NCI-H1694 (cell line): ENCODE results near the gene PDE4D.
"Not testable (repeated sequence)": the region's sequence is repeated elsewhere in the genome, so short reads cannot be mapped to it uniquely, and the experiment has no call there.

Source experiments
- DNase-seq: peaks from one replicate; lab custom pipeline; 2025; lab: John Stamatoyannopoulos, UW

Gene PDE4D

DNA sequence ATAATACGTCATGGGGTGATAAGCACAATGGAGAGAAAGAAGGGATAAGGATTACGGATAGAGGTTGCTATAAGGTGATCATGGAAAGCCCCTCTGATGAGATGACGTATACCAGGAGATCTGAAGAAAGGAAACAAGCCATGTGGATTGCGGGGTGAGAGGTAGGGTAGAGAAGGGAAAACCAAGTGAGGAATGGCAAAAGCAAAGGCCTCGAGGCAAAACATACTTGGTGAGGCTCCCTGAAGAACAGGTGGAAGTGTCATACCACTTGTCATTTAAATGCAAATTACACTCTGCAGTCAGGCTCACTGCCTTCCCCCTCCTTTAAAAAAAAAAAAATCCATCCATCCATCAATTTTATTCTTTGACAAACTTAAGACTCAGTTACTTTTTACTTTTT, 889.9 kb downstream of the PDE4D start:
- no peak for DNase-seq

DNA sequence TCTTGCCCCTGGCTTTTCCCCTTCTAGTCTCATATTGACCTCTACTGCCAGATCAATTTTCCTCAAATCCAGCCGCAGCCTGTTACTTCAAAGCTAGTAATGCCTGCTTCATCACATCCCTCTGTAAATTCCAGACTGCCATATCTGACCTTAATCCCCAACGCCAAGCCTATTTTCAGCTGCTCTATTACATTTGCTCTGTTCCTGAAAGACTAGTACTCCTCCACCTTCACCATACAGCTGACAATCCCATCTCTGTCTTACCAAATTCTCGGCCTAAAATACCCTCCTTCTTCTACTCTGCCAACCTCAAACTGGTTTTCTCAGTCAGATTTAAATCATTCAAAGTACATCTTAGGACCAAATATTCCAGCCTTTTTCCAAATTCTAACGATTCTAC, 890.4 kb downstream of the PDE4D start:
- DNase-seq = no peak

DNA sequence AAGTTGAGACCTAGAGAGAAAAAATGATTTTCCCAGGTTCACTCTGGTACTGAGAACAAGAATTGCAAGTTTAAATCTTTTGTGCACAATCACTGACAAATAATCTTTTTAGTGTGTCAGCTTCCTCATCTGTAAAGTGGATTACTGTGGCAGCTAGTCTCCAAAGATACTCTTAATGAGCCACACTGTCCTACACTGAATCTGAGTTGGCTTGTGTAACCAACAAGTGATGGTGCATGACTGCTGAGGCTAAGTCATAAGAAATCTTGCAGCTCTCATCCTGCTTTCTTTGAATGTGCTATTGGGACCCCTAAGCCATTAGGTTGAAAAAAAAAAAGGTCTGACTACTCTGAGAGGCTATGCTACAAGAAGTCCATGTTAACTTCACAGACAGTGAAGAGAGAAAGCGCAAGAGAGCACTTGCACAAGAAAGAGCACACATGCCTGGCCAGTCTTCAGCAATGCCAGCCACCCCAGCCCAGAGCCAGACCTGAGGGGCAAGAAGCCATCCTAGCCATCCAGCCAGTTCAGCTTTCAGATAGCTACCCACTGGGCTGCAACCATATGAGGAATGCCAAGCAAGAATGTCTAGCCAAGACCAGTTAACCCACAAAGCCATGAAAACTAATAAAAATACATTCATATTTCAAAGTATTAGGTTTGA, 891.2 kb downstream of the PDE4D start:
- no peak for DNase-seq

GRCh38 chr5:59001716-59002115, 891.8 kb downstream of the PDE4D start:
- DNase-seq = no peak

- no peak for DNase-seq
Observed at GRCh38 chr5:59001154-59001553, 892.4 kb downstream of the PDE4D start.

- DNase-seq = no peak
Observed at GRCh38 chr5:59000211-59000610, 893.3 kb downstream of the PDE4D start.

DNA sequence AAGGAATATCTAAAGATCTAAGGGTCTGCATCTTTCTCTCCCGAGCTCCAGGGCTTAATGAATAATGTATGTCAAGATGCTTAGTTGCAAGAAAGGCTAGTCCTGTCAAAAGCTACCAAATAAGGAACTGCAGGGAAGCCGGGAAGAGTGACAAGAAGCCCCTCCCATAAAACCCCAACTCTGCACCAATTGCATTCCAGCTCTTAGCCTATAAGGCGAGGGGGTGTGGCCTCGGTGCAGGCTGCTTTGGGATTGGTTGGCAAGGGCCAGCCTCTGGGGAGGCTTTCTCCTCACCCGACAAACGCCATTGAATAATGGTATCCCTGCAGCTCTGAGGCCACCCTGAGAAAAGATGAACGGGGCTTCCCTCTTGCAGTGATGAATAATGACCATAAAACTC, 893.7 kb downstream of the PDE4D start:
- DNase-seq = no peak

GRCh38 chr5:58998544-58998943, 895.0 kb downstream of the PDE4D start:
- no peak for DNase-seq

- DNase-seq = not testable (repeated sequence)
Observed at GRCh38 chr5:58995779-58996178, 897.7 kb downstream of the PDE4D start.

- no peak for DNase-seq
Observed at GRCh38 chr5:58993461-58993860, 900.1 kb downstream of the PDE4D start.

GRCh38 chr5:58988938-58989337, 904.6 kb downstream of the PDE4D start:
- no peak for DNase-seq

DNA sequence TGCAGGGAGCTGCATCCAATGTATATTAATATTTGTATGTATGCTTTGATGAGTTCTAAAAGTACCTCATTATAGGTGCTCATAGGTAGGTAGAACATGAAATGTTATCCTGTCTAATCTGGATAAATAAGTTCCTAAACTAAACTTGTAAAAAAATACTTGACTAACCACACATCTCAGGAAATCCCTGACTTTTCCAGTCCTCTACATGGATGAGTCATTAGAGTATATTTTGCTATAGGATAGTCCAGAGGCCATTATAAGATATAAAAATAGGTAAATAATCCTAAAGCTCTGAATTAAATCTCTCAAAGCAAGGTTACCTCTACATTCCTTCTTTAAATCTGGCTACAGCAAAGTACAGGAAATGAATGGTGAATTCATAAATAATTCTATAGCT, 906.3 kb downstream of the PDE4D start:
- DNase-seq = no peak

DNA sequence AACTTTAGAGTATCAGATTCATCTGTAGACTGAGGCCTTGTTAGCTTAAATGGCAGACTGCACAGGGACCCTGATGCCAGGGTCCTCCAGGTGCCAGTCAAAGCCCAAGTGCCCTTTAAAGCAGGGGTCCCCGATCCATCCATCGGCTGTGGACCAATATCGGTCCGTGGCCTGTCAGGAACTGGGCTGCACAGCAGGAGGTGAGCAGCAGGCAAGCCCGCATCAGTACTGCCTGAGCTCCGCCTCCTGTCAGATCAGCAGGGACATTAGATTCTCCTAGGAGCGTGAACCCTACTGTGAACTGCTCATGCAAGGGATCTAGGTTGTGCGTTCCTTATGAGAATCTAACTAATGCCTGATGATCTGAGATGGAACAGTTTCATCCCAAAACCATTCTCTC, 907.2 kb downstream of the PDE4D start:
- no peak for DNase-seq

DNA sequence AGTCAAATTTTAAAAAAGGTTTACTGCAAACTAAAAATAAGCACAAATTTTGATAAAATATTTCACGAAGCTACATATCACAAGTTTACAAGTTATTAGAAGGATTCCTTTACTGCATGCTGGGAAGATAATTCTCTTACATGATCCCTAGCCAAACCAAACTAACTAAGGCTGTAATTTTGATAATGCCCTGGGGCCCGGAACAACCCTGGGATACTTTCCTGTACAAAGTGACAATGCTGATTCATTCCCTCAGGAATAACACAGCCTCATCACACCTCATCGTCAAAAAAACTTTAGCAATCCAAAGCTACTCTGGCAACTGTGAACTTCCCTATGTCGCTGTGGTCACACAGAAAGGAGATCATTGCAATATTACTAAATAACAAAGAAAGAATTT, 907.8 kb downstream of the PDE4D start:
- no peak for DNase-seq

DNA sequence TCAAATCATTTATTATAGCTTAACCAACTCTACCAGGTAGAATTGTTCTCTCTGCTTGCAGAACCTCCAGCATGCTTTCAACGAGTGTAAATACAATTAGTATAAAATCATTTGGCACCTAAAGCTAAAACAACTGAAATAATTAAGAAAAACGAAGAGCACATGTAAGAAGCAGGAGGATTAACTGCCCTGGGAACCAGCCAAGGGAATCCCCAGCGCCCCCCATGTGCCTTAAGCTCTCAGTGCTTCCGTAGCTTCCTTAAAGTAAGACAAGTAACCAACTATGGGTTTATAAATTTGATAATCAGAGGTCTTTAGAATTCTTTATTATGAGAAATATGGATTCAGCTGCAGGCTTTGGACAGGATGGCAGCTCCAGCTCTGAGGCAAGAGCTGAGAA, 908.2 kb downstream of the PDE4D start:
- no peak for DNase-seq

DNA sequence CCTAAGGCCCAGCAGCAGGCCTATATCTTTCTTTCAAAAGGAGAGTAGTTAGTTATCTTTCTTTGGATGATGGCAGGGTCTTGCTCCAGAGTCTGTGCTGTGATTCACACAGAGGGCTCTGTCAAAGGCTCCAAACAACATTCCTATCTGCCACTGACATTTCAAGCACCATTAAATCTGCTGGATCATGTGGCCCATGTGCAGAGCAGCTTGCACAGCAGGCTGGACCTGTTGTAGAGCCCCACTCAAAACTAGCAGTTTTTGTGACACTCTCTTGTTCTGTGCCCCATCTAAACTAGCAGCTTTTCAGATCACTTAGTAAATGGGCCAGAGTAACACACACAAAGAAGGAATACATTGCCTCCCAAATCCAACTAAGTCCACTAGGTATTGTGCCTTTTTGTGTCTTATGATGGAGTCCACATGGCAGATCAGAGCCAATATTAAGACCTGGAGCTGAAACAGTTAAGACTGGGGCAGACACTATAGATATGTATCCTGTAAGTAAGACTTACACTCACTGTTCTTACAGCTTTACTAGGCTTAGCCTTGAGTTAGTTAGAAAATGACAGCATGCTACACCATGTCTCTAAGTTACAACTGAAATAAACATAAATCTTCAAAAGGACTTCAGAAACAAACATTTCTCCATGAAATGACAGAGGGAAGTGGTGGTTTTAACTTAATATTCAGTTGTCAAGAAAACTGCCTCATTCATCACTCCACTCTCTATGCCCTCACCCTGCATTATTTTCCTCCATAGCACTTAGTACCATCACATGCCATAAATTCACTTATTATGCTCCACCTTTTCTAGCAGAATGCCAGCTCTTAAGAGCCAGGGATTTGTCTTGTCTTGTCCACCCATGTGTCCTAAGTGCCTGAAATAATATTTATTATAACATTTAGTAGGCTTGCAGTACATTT, 909.7 kb downstream of the PDE4D start:
- no peak for DNase-seq

- DNase-seq = no peak
Observed at GRCh38 chr5:58980890-58981289, 912.6 kb downstream of the PDE4D start.

DNA sequence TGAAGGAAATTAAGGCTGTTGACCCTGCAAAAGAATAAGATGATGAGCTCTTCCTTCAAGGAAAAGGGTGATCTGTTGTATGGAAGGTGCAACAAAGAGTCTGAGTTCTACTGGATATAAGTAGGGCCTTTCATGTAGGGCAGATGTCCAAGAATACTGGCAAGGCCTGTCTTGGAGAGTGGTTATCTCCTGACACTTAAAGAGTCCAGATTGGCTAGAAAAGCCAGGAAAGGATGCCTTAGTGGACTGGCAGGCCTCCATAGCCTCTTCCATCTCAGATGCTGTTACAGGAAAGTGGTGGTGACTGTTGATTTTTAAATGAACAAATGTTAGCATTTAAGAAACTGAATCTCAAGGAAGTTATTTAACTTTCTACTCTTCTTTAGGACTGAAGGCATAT, 914.4 kb downstream of the PDE4D start:
- DNase-seq = no peak

- no peak for DNase-seq
Observed at GRCh38 chr5:58974601-58975000, 918.9 kb downstream of the PDE4D start.

DNA sequence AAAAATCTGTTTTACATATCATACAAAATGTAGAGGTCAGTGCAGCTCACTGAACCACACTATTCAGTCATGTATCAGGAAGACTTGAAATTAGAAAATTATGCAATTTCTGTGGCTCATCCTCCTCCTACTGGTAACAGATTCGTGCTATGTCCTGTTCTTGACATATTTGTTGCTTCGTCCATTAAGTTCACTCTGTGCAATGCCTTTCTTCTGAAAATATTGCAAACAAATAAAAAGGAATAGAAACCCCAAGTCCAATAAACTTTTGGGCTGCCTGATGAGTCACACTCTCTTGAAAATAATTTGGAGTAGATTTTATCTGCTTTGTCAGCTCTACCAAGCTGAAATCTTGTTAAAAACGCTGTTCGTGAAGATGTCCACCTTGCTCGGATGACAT, 919.4 kb downstream of the PDE4D start:
- no peak for DNase-seq

- no peak for DNase-seq
Observed at GRCh38 chr5:58972301-58972700, 921.2 kb downstream of the PDE4D start.

DNA sequence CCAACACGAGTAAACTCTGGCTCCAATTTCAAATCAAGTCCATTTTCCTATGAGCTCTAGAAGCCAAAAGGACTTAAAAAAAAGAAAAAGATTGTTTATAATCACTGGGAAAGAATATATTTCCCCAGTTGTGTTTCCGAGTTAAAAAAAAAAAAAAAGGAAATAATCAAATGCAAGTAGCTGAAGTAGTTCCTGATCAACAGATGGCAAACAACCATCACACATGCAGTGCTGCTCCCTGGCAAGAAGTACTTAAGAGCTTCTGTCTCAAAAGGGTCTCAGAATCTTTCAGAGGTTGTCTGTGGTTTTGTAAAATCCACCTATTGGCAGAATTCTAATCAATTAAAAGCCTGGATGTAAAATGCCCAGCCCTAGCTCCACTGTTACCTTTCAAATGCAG, 922.8 kb downstream of the PDE4D start:
- no peak for DNase-seq

DNA sequence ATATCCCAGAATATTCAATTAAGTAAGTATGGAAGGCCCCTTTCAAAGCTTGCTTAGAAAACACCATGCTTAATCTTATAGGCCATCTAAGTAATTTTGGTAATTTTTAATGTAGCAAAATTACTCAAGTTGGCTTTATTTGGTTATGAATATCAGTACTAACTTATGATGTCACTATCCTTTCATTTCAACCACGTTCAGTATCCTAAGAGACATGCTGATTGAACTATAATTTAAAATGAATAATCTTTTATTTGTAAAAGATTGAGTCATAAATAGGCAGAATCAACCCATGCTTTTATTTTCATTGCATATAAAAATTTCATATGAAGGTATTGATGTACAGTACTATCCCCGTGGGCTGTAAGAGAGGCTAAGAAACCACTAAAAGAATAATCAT, 923.7 kb downstream of the PDE4D start:
- DNase-seq = no peak

GRCh38 chr5:58969253-58969652, 924.3 kb downstream of the PDE4D start:
- no peak for DNase-seq
